Measurements from ENCODE around the gene CLEC2D. TPM values are rescaled to one million over a fixed set of nuclear protein-coding genes. Genes with fewer than 3 reads are reported as not detected.

CLEC2D gene, protein sequence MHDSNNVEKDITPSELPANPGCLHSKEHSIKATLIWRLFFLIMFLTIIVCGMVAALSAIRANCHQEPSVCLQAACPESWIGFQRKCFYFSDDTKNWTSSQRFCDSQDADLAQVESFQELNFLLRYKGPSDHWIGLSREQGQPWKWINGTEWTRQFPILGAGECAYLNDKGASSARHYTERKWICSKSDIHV
- 1.1 TPM for polyA plus RNA-seq (2012; ENCODE audit: insufficient read depth, insufficient read length, low read depth)

DNA sequence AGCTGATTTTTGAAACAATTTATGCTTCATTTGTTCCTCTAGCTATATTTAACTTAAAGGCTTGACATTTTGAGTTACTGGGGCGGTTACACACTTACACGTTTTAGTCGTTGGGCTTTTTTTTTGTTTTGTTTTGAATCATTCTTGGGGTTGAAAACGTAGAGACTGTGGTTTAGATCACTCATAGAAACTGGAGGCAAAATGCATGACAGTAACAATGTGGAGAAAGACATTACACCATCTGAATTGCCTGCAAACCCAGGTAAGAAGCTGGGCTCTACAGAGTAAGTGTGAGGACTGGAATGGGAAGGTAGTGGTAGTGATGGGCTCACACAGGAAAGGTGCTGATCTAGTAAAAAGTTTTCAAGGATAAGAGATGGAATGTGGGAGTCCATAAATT lies at the start of gene CLEC2D:
CLEC2D (plus strand) TSS at position 180 of the 400 bp plus-strand sequence; CDS start at position 202, 22 bp downstream.
- H3K36me3 ChIP-seq = no peaks in the 10 kb centered on the region
- H3K4me3 ChIP-seq (ENCODE audit: low read depth, low read length) = no peak within 1 kb of the TSS
- no peaks in the 10 kb centered on the region for H3K9me3 ChIP-seq
- DNase-seq = no peak
- TF ChIP-seq, protein P1, sequence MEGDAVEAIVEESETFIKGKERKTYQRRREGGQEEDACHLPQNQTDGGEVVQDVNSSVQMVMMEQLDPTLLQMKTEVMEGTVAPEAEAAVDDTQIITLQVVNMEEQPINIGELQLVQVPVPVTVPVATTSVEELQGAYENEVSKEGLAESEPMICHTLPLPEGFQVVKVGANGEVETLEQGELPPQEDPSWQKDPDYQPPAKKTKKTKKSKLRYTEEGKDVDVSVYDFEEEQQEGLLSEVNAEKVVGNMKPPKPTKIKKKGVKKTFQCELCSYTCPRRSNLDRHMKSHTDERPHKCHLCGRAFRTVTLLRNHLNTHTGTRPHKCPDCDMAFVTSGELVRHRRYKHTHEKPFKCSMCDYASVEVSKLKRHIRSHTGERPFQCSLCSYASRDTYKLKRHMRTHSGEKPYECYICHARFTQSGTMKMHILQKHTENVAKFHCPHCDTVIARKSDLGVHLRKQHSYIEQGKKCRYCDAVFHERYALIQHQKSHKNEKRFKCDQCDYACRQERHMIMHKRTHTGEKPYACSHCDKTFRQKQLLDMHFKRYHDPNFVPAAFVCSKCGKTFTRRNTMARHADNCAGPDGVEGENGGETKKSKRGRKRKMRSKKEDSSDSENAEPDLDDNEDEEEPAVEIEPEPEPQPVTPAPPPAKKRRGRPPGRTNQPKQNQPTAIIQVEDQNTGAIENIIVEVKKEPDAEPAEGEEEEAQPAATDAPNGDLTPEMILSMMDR (IDR thresholded peaks at IDR 0.05; ENCODE audit: low read depth, low read length) = no peak
- H3K27me3 ChIP-seq = no peaks in the 10 kb centered on the region
- H3K4me1 ChIP-seq = peaks cover 7% of the 10 kb centered on the region

DNA sequence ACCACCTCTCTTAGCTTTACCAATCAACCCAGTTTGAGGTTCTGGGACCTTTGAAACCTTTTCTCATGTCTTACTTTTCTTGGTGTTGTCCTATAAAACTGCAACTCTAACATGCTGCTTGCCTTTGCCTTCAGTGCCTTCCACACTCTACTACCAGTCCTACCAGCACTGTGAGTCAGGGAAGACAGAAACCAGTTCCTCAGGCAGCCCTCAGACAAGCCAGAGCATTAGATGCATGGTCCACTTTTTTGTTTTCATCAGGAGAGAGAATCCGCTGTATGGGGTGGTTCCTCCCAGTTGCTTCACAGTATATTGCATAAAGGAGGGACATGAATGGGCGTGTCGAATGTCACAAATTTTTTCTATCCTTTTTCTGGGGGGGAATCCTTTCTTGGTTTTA lies 44.5 kb upstream of the CLEC2D start:
- H3K4me1 ChIP-seq = no peaks in the 10 kb centered on the region
- no peak for DNase-seq
- H3K27me3 ChIP-seq = no peaks in the 10 kb centered on the region
- no peak overlapping the region for H3K4me3 ChIP-seq (ENCODE audit: low read depth, low read length)
- TF ChIP-seq, protein P1 (IDR thresholded peaks at IDR 0.05; ENCODE audit: low read depth, low read length) = no peak
- no peaks in the 10 kb centered on the region for H3K9me3 ChIP-seq
- no peaks in the 10 kb centered on the region for H3K36me3 ChIP-seq

DNA sequence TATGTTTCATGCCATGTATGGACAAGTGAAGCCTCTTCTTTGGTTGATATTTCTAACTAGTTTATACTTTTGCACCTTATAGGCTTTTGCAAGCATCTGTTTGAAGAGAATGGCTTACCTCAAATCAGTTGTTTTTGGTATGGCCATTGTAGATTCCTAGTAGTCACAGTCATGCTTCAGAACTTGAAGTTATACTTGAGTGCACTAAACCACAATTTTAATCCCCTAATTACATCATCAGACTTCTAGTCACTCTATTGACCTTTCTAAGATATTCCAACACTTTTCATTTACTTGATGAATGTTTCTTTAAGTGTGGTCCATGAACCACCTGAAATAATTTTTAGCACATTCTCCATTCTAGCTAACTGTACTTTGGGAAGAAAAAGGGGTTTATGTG lies 43.2 kb upstream of the CLEC2D start:
- no peaks in the 10 kb centered on the region for H3K4me1 ChIP-seq
- TF ChIP-seq, protein P1 (IDR thresholded peaks at IDR 0.05; ENCODE audit: low read depth, low read length) = no peak
- no peaks in the 10 kb centered on the region for H3K27me3 ChIP-seq

DNA sequence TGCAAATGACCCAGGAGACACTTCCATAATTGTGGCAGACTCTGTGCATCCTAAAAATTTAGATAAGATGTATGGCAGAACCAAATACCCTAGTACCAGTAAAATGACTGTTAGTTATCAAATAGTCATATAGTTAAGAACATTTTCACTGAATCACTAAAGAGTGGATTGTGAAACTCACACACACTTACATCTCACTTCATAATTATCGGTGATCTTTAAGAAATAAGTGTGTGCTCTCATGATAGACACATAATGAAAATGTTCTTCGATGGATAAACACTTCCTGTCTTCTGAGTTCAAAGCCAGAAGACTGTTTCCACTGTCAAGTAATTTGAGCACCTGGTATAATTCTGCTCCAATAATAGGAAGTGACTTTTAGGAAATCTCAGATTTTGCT lies 42.7 kb upstream of the CLEC2D start:
- no peaks in the 10 kb centered on the region for H3K4me1 ChIP-seq
- TF ChIP-seq, protein P1 (IDR thresholded peaks at IDR 0.05; ENCODE audit: low read depth, low read length) = no peak
- no peaks in the 10 kb centered on the region for H3K9me3 ChIP-seq
- no peak overlapping the region for H3K4me3 ChIP-seq (ENCODE audit: low read depth, low read length)
- H3K36me3 ChIP-seq = no peaks in the 10 kb centered on the region
- no peak for DNase-seq
- no peaks in the 10 kb centered on the region for H3K27me3 ChIP-seq

More for the DNA sequence above, 43.2 kb upstream of the CLEC2D start:
- H3K36me3 ChIP-seq = no peaks in the 10 kb centered on the region
- no peaks in the 10 kb centered on the region for H3K9me3 ChIP-seq
- DNase-seq = no peak
- H3K4me3 ChIP-seq (ENCODE audit: low read depth, low read length) = no peak overlapping the region

DNA sequence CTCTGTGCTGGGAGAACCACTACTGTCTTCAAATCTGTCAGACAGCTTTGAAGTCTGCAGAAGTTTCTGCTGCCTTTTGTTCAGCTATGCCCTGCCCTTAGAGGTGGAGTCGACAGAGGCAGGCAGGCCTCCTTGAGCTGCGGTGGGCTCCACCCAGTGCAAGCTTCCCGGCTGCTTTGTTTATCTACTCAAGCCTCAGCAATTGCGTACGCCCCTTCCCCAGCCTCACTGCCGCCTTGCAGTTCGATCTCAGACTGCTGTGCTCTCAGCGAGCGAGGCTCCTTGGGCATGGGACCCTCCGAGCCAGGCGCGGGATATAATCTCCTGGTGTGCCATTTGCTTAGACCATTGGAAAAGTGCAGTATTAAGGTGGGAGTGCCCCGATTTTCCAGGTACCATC lies 36.7 kb upstream of the CLEC2D start:
- no peaks in the 10 kb centered on the region for H3K4me1 ChIP-seq
- H3K36me3 ChIP-seq = no peaks in the 10 kb centered on the region
- no peak for DNase-seq
- H3K9me3 ChIP-seq = no peaks in the 10 kb centered on the region
- H3K4me3 ChIP-seq (ENCODE audit: low read depth, low read length) = no peak overlapping the region
- TF ChIP-seq, protein P1 (IDR thresholded peaks at IDR 0.05; ENCODE audit: low read depth, low read length) = no peak
- no peaks in the 10 kb centered on the region for H3K27me3 ChIP-seq

DNA sequence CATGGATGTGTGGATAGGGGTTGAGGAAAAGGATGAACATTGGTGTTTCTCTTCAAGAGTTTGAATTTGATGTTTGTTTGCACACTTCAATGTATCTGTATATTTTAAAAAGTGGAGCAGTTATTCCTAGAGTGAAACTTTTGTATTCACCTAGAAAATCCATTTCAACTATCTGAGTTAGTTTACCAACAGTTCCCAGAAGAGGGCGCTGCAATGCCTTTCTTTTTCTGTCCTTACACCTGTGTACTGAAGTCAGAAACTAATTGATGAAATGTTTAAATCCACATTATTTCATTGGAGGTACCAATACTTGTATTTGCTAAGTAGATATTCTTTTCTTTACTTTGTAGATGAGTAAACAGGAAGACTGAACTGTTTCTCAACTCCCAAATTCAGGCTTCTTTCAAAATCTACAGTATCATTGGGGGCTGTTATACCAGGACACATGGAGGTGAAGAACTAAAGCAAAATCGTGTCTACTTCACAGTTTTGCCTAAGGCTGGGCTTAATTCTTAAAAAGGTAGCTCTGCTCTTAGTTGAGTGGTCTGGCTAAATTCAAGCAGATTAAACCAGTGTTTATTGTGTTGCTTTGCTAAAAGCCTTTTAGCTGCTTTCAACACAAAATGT lies 35.2 kb upstream of the CLEC2D start:
- Histone ChIP-seq H3K4me1 (no peaks in the 10 kb centered on the region), H3K4me3 (ENCODE audit: low read depth, low read length) (no peak overlapping the region), H3K9me3 (no peaks in the 10 kb centered on the region), H3K36me3 (no peaks in the 10 kb centered on the region), H3K27me3 (no peaks in the 10 kb centered on the region)
- peak; percentile 51 for DNase-seq
- TF ChIP-seq, protein P1 (IDR thresholded peaks at IDR 0.05; ENCODE audit: low read depth, low read length) = peak; percentile 69

Data from BE2C (cell line).